HEK293 (cell line): Measurements from ENCODE around the gene PRG3.

Source experiments
- CTCF ChIA-PET: fragments of 350-600 bp; formaldehyde crosslinking; extraction: SDS; loops from one replicate; lab custom pipeline; 2021; ENCODE audit warnings: antibody characterized with exemption; lab: Yijun Ruan, JAX
- POLR2A ChIA-PET: fragments of 300-600 bp; formaldehyde crosslinking; extraction: SDS; loops from one replicate; lab custom pipeline; 2020; ENCODE audit warnings: antibody characterized with exemption, inconsistent platforms; lab: Yijun Ruan, JAX
- H3K27ac ChIP-seq: fragments of 200-500 bp; sonication (Bioruptor generic); 2 replicates; pipeline ENCODE4 v1.5.1; 2014; ENCODE audit warnings: low read depth, low read length, control low read depth, inconsistent platforms; ENCODE audit errors: extremely low read depth
- H3K36me3 ChIP-seq, 2 experiments: fragments of 200-500 bp in 1 of 2; sonication (Bioruptor generic) in 1 of 2; 1 replicate in 1 of 2; 2 replicates in 1 of 2; pipeline ENCODE4 v1.5.1; 2014 to 2017; ENCODE audit warnings: inconsistent platforms in 2 of 2, low read length in 2 of 2; ENCODE audit not compliant: control insufficient read depth in 2 of 2, insufficient read depth in 1 of 2
- H3K4me1 ChIP-seq: fragments of 200-500 bp; sonication (Bioruptor generic); 2 replicates; pipeline ENCODE4 v1.5.1; 2014; ENCODE audit warnings: mild to moderate bottlenecking, low read length, inconsistent platforms; ENCODE audit not compliant: control insufficient read depth, insufficient read depth
- H3K4me3 ChIP-seq: 2 replicates; pipeline ENCODE4 v1.5.1; 2011; ENCODE audit warnings: low read depth, mild to moderate bottlenecking, control low read depth, low read length, moderate library complexity
- H3K9me3 ChIP-seq: fragments of 200-500 bp; sonication (Bioruptor generic); 2 replicates; pipeline ENCODE4 v1.5.1; 2014; ENCODE audit warnings: low read depth, low read length, inconsistent platforms; ENCODE audit not compliant: control insufficient read depth, insufficient read depth
- GLIS1 ChIP-seq: fragments of 450-650 bp; formaldehyde crosslinking; IDR thresholded peaks from 2 replicates; pipeline ENCODE4 v1.5.1; 2016; ENCODE audit warnings: missing biosample characterization, missing genetic modification characterization
- KLF1 ChIP-seq: fragments of 450-650 bp; formaldehyde crosslinking; IDR thresholded peaks from 2 replicates; pipeline ENCODE4 v1.5.1; 2016; ENCODE audit warnings: missing biosample characterization, missing genetic modification characterization
- TRIM28 ChIP-seq: IDR thresholded peaks from 2 replicates; pipeline ENCODE4 v1.6.1; 2011; ENCODE audit warnings: low read length, control low read depth, borderline replicate concordance
- ZBTB20 ChIP-seq: fragments of 450-650 bp; formaldehyde crosslinking; IDR thresholded peaks from 2 replicates; pipeline ENCODE4 v1.5.1; 2016; ENCODE audit warnings: missing biosample characterization, missing genetic modification characterization
- ZBTB49 ChIP-seq: fragments of 450-650 bp; formaldehyde crosslinking; IDR thresholded peaks from 2 replicates; pipeline ENCODE4 v1.5.1; 2016; ENCODE audit warnings: missing biosample characterization, missing genetic modification characterization, low read depth
- ZIC2 ChIP-seq: fragments of 450-650 bp; formaldehyde crosslinking; IDR thresholded peaks from 2 replicates; pipeline ENCODE4 v1.5.1; 2016; ENCODE audit warnings: missing biosample characterization, missing genetic modification characterization
- ZNF133 ChIP-seq: fragments of 450-650 bp; formaldehyde crosslinking; IDR thresholded peaks from 2 replicates; pipeline ENCODE4 v1.5.1; 2016; ENCODE audit warnings: missing biosample characterization, missing genetic modification characterization
- ZNF138 ChIP-seq: fragments of 450-650 bp; formaldehyde crosslinking; IDR thresholded peaks from 2 replicates; pipeline ENCODE4 v1.5.1; 2016; ENCODE audit warnings: missing biosample characterization, missing genetic modification characterization, borderline replicate concordance
- ZNF449 ChIP-seq: fragments of 450-650 bp; formaldehyde crosslinking; IDR thresholded peaks from 2 replicates; pipeline ENCODE4 v1.5.1; 2017; ENCODE audit warnings: missing biosample characterization, mild to moderate bottlenecking, missing genetic modification characterization, moderate library complexity
- ZNF529 ChIP-seq: fragments of 450-650 bp; formaldehyde crosslinking; IDR thresholded peaks from 2 replicates; pipeline ENCODE4 v1.5.1; 2017; ENCODE audit warnings: missing genetic modification characterization, missing biosample characterization; ENCODE audit not compliant: insufficient replicate concordance
- ZNF560 ChIP-seq: fragments of 450-650 bp; formaldehyde crosslinking; IDR thresholded peaks from 2 replicates; pipeline ENCODE4 v1.5.1; 2017; ENCODE audit warnings: missing biosample characterization, missing genetic modification characterization, borderline replicate concordance
- ZNF596 ChIP-seq: fragments of 450-650 bp; IDR thresholded peaks from 2 replicates; pipeline ENCODE4 v1.5.0; 2018; ENCODE audit warnings: missing biosample characterization, mild to moderate bottlenecking, missing genetic modification characterization, moderate library complexity
- TF ChIP-seq, protein P1 (sequence below): sonication (generic); formaldehyde crosslinking; IDR thresholded peaks from 2 replicates; pipeline ENCODE4 v1.8.1; 2022; ENCODE audit warnings: mild to moderate bottlenecking, moderate library complexity, missing genetic modification reagents
- TF ChIP-seq, protein P2 (sequence below): fragments of 450-650 bp; formaldehyde crosslinking; IDR thresholded peaks from 2 replicates; pipeline ENCODE4 v1.5.1; 2016; ENCODE audit warnings: missing biosample characterization, missing genetic modification characterization, borderline replicate concordance
- TF ChIP-seq, protein P3 (sequence below): fragments of 450-650 bp; formaldehyde crosslinking; IDR thresholded peaks from 2 replicates; pipeline ENCODE4 v1.5.1; 2016; ENCODE audit warnings: missing biosample characterization, missing genetic modification characterization
- TF ChIP-seq, protein P4 (sequence below): fragments of 450-650 bp; formaldehyde crosslinking; IDR thresholded peaks from 2 replicates; pipeline ENCODE4 v1.5.1; 2016; ENCODE audit warnings: missing biosample characterization, missing genetic modification characterization

The PRG3 gene

DNA sequence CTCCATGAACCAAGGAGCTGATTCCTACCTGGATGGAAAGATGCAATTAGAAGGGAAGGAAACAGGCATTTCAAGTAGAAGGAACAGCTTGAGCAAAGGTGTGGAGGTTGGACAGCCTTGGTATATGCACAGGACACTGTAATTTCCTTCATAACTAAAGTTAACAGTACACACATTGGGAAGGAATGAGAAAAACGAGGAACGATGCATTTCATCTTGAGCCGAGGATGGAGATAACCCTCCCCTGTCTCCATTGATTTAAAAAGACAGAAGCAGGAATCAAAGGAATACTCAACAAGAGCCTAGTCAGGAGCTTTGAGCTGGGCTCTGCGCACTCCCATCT lies 11.8 kb upstream of the PRG3 start:
- TF ChIP-seq ZNF596 (tag by site-specific recombination) (no peak), ZNF133 (no peak), KLF1 (tag by site-specific recombination) (no peak), ZIC2 (tag by site-specific recombination) (no peak), ZBTB20 (tag by site-specific recombination) (no peak)
- TF ChIP-seq, protein P1, sequence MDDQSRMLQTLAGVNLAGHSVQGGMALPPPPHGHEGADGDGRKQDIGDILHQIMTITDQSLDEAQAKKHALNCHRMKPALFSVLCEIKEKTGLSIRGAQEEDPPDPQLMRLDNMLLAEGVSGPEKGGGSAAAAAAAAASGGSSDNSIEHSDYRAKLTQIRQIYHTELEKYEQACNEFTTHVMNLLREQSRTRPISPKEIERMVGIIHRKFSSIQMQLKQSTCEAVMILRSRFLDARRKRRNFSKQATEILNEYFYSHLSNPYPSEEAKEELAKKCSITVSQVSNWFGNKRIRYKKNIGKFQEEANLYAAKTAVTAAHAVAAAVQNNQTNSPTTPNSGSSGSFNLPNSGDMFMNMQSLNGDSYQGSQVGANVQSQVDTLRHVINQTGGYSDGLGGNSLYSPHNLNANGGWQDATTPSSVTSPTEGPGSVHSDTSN (CRISPR knock-in tag): no peak
- TF ChIP-seq, protein P2, sequence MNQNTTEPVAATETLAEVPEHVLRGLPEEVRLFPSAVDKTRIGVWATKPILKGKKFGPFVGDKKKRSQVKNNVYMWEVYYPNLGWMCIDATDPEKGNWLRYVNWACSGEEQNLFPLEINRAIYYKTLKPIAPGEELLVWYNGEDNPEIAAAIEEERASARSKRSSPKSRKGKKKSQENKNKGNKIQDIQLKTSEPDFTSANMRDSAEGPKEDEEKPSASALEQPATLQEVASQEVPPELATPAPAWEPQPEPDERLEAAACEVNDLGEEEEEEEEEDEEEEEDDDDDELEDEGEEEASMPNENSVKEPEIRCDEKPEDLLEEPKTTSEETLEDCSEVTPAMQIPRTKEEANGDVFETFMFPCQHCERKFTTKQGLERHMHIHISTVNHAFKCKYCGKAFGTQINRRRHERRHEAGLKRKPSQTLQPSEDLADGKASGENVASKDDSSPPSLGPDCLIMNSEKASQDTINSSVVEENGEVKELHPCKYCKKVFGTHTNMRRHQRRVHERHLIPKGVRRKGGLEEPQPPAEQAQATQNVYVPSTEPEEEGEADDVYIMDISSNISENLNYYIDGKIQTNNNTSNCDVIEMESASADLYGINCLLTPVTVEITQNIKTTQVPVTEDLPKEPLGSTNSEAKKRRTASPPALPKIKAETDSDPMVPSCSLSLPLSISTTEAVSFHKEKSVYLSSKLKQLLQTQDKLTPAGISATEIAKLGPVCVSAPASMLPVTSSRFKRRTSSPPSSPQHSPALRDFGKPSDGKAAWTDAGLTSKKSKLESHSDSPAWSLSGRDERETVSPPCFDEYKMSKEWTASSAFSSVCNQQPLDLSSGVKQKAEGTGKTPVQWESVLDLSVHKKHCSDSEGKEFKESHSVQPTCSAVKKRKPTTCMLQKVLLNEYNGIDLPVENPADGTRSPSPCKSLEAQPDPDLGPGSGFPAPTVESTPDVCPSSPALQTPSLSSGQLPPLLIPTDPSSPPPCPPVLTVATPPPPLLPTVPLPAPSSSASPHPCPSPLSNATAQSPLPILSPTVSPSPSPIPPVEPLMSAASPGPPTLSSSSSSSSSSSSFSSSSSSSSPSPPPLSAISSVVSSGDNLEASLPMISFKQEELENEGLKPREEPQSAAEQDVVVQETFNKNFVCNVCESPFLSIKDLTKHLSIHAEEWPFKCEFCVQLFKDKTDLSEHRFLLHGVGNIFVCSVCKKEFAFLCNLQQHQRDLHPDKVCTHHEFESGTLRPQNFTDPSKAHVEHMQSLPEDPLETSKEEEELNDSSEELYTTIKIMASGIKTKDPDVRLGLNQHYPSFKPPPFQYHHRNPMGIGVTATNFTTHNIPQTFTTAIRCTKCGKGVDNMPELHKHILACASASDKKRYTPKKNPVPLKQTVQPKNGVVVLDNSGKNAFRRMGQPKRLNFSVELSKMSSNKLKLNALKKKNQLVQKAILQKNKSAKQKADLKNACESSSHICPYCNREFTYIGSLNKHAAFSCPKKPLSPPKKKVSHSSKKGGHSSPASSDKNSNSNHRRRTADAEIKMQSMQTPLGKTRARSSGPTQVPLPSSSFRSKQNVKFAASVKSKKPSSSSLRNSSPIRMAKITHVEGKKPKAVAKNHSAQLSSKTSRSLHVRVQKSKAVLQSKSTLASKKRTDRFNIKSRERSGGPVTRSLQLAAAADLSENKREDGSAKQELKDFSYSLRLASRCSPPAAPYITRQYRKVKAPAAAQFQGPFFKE (tag by site-specific recombination): no peak
- TF ChIP-seq, all 188 proteins: peak for 0
- CTCF ChIA-PET: interaction anchor here (0.7 to 1.0 kb wide), 2 partner anchors 100 to 157 kb away, joined by 3 read pairs; no protein-coding TSS in a partner anchor
- Histone ChIP-seq H3K27ac (no peak overlapping the region), H3K36me3 (no peaks in the 10 kb centered on the region), H3K9me3 (no peaks in the 10 kb centered on the region), H3K4me3 (no peak overlapping the region), H3K4me1 (no peaks in the 10 kb centered on the region)
- POLR2A ChIA-PET: no interaction called here

DNA sequence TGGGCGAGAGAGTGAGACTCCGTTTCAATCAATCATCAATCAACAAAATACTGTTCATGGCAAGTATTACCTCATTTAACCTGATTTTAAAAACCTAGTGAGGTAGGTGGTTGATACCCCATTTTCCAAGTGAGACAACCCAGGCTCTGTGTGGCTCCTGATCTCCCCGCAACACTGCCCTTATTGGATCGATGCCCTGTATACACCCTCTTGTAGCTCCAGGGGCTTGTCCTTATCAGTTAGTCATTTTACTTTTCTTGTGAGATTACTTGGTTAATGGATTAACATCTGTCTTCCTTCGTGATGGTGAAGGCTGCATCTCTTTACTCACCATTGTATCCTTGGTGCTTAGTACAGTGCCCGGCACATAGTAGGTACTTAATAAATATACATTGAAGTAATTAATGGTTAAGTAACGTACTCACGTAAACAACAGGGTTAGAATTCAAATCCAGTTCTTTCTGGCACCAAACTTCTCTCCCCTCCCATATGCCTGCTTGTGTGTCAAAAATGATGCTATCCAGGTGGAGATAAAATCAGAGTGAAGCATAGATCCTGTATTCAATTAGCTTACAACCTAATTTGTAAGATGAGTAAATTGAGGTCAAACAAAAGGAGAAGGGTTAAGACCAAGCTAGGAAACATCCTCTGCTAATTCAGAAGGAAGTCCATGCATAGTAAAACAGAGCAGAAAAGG lies 11.3 kb upstream of the PRG3 start:
- Histone ChIP-seq H3K4me3 (no peak overlapping the region), H3K9me3 (no peaks in the 10 kb centered on the region), H3K4me1 (no peaks in the 10 kb centered on the region), H3K27ac (no peak overlapping the region), H3K36me3 (no peaks in the 10 kb centered on the region)
- ChIA-PET CTCF (interaction anchor here (0.7 to 1.0 kb wide), 2 partner anchors 101 to 157 kb away, joined by 3 read pairs; no protein-coding TSS in a partner anchor), POLR2A (no interaction called here)
- TF ChIP-seq ZNF449 (tag by site-specific recombination) (no peak), ZNF560 (tag by site-specific recombination) (no peak), ZBTB49 (tag by site-specific recombination) (no peak), ZNF529 (no peak), GLIS1 (tag by site-specific recombination) (no peak), TRIM28 (no peak), ZNF138 (tag by site-specific recombination) (no peak)
- TF ChIP-seq, protein P3, sequence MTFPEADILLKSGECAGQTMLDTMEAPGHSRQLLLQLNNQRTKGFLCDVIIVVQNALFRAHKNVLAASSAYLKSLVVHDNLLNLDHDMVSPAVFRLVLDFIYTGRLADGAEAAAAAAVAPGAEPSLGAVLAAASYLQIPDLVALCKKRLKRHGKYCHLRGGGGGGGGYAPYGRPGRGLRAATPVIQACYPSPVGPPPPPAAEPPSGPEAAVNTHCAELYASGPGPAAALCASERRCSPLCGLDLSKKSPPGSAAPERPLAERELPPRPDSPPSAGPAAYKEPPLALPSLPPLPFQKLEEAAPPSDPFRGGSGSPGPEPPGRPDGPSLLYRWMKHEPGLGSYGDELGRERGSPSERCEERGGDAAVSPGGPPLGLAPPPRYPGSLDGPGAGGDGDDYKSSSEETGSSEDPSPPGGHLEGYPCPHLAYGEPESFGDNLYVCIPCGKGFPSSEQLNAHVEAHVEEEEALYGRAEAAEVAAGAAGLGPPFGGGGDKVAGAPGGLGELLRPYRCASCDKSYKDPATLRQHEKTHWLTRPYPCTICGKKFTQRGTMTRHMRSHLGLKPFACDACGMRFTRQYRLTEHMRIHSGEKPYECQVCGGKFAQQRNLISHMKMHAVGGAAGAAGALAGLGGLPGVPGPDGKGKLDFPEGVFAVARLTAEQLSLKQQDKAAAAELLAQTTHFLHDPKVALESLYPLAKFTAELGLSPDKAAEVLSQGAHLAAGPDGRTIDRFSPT (tag by site-specific recombination): no peak
- TF ChIP-seq, protein P4, sequence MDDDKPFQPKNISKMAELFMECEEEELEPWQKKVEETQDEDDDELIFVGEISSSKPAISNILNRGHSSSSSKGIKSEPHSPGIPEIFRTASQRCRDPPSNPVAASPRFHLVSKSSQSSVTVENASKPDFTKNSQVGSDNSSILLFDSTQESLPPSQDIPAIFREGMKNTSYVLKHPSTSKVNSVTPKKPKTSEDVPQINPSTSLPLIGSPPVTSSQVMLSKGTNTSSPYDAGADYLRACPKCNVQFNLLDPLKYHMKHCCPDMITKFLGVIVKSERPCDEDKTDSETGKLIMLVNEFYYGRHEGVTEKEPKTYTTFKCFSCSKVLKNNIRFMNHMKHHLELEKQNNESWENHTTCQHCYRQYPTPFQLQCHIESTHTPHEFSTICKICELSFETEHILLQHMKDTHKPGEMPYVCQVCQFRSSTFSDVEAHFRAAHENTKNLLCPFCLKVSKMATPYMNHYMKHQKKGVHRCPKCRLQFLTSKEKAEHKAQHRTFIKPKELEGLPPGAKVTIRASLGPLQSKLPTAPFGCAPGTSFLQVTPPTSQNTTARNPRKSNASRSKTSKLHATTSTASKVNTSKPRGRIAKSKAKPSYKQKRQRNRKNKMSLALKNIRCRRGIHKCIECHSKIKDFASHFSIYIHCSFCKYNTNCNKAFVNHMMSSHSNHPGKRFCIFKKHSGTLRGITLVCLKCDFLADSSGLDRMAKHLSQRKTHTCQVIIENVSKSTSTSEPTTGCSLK (tag by site-specific recombination): no peak
